HUES6 (cell line): ENCODE measurements around the gene EHD4.

ENCODE experiments used
- H3K27ac ChIP-seq: 2 replicates; pipeline ENCODE4 v1.7.0; 2013; ENCODE audit warnings: low read depth, mild to moderate bottlenecking, low read length, inconsistent platforms
- H3K27me3 ChIP-seq: 2 replicates; pipeline ENCODE4 v1.6.1; 2013; ENCODE audit warnings: low read length; ENCODE audit not compliant: control insufficient read depth, insufficient read depth
- H3K36me3 ChIP-seq: 2 replicates; pipeline ENCODE4 v1.6.1; 2013; ENCODE audit warnings: low read length; ENCODE audit not compliant: control insufficient read depth, insufficient read depth
- H3K4me1 ChIP-seq: 2 replicates; pipeline ENCODE4 v1.6.1; 2013; ENCODE audit warnings: low read length; ENCODE audit not compliant: control insufficient read depth, insufficient read depth
- H3K4me3 ChIP-seq: 2 replicates; pipeline ENCODE4 v1.5.1; 2013; ENCODE audit warnings: low read depth, low read length
- H3K9ac ChIP-seq: one replicate; pipeline ENCODE4 v1.6.1; 2013; ENCODE audit warnings: mild to moderate bottlenecking, low read length
- H3K9me3 ChIP-seq: 2 replicates; pipeline ENCODE4 v1.6.1; 2013; ENCODE audit warnings: low read depth, low read length; ENCODE audit not compliant: control insufficient read depth, insufficient read depth

The EHD4 gene

DNA sequence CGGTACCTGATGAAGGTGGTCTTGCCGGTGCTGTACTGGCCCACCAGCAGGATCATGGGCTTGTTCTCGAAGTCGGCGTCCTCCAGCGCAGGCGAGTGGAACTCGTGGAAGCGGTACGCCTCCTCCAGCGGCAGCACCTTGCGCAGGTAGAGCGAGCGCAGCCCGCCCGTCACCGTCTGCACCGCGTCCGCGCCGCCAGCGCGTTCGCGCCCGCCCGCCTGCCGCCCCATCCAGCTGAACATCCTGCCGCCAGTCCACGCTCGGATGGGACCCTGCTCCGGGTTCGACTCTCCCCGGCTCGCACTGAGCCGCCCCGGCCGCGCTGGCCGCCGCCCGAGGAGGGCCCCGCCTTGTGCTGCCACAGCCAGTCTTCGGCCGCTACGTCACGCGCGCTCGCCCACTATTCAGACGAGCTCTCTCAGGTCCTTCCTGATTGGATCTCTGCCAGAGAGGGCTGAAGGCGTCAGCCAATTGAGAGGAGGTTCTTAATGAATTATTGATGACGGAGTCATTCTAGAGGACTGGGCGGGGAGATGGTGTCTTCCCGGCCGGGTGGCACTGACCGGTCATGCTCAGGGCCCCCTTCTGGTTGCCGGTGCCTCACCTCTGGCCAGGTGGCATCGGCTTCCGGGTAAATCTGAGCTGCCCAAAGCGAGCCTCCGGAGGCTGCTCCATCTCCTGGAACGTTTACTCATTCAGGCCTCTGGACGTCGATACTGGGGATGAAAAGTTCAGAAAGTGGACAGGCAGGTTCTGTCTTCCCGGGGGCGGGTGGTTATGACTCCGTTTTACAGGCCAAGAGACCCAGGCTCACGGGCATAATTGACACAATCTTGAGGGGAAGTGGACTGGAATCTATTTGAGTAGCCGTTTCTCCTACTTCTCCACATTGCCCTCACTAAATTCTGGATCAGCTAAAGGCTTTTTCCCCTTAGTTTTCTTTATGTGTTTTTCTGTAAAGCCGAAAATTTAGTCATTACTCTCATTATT lies at the start of gene EHD4:
EHD4 (minus strand) TSS at position 305 of the 990 bp plus-strand sequence; CDS start at position 242, 63 bp downstream.
- Histone ChIP-seq H3K4me1 (peaks cover 18% of the 10 kb centered on the region), H3K4me3 (peak within 1 kb of the TSS; percentile 100), H3K36me3 (no peaks in the 10 kb centered on the region), H3K27ac (peak within 1 kb of the TSS; percentile 81), H3K27me3 (no peaks in the 10 kb centered on the region), H3K9ac (peak within 1 kb of the TSS; percentile 96), H3K9me3 (no peaks in the 10 kb centered on the region)

DNA sequence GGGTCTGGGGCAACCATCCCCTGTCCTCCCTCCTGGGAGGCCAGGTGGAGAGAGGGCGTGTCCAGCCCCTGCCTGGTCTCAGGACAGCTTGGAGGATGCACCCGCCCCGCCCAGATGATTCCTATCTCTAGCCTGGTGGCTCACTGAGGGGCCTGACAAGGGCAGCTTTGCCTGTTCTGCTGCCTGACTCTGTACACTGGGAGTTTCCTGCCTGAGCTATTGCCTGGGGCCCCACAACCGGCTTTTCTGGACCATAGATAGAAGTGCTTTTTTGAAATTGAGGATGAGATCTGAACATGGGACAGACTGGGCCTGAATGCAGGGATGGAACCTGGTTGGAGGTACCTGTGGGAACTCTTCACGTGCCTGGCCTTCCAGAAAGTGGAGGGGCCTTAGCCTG lies 49.2 kb upstream of the EHD4 start:
- Histone ChIP-seq H3K36me3 (no peaks in the 10 kb centered on the region), H3K4me1 (no peaks in the 10 kb centered on the region), H3K27ac (no peak overlapping the region), H3K9me3 (peaks cover 42% of the 10 kb centered on the region), H3K9ac (no peak overlapping the region), H3K27me3 (no peaks in the 10 kb centered on the region), H3K4me3 (no peak overlapping the region)

DNA sequence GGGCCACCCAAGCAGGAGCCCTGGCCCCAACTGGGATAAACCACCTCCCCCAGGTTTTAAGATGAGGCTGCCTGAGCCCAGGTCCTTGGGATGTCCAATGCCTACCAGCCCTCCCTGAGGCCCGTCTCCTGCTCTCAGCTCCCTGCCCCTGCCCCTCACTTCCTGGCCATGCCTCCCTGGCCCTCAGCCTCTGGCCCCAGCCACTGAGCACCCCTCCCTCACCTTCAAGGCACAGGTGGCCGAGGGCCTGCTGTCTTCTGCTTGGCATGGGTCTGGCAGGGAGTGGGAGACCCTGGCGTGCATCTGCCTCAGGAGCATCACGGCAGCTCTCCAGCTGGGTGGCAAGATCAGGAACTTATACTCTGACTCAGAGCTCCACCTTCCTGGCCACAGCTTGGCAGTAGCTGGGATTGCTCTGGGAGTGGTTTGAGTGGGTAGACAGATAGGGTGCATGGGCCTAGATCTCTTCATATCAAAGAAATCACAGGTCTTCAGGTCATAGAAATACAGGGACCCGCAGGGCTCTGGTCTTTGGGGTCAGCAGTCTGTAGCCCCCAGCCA lies 48.4 kb upstream of the EHD4 start, which contains the start of gene PLA2G4E:
PLA2G4E (minus strand) TSS at position 330 of the 561 bp plus-strand sequence; CDS start at position 318, 12 bp downstream.
- Histone ChIP-seq H3K36me3 (no peaks in the 10 kb centered on the region), H3K9ac (no peak within 1 kb of the TSS), H3K9me3 (peaks cover 42% of the 10 kb centered on the region), H3K4me1 (no peaks in the 10 kb centered on the region), H3K4me3 (no peak within 1 kb of the TSS), H3K27ac (no peak within 1 kb of the TSS), H3K27me3 (no peaks in the 10 kb centered on the region)

- Histone ChIP-seq H3K36me3 (no peaks in the 10 kb centered on the region), H3K4me1 (no peaks in the 10 kb centered on the region), H3K27ac (no peak overlapping the region), H3K9ac (no peak overlapping the region), H3K9me3 (peaks cover 26% of the 10 kb centered on the region), H3K4me3 (no peak overlapping the region), H3K27me3 (no peaks in the 10 kb centered on the region)
These were observed 46.2 kb upstream of the EHD4 start for GRCh38 chr15:42018306-42019224.

- Histone ChIP-seq H3K4me1 (no peaks in the 10 kb centered on the region), H3K9ac (no peak overlapping the region), H3K4me3 (no peak overlapping the region), H3K36me3 (no peaks in the 10 kb centered on the region), H3K27ac (no peak overlapping the region), H3K9me3 (peaks cover 11% of the 10 kb centered on the region), H3K27me3 (no peaks in the 10 kb centered on the region)
These were observed 44.6 kb upstream of the EHD4 start for GRCh38 chr15:42016971-42017370.

- H3K27ac ChIP-seq: no peak overlapping the region
These were observed 42.0 kb upstream of the EHD4 start for GRCh38 chr15:42014406-42014805.

GRCh38 chr15:42012928-42013482 lies 40.6 kb upstream of the EHD4 start:
- H3K4me3 ChIP-seq: no peak overlapping the region
- peaks cover 3% of the 10 kb centered on the region; the same call in 1 of the 2 replicates for H3K27me3 ChIP-seq
- no peaks in the 10 kb centered on the region for H3K4me1 ChIP-seq
- H3K36me3 ChIP-seq: no peaks in the 10 kb centered on the region
- H3K27ac ChIP-seq: no peak overlapping the region
- H3K9me3 ChIP-seq: no peaks in the 10 kb centered on the region
- no peak overlapping the region for H3K9ac ChIP-seq

More at GRCh38 chr15:42014406-42014805, 42.0 kb upstream of the EHD4 start:
- H3K4me3 ChIP-seq: no peak overlapping the region
- no peaks in the 10 kb centered on the region for H3K9me3 ChIP-seq
- no peaks in the 10 kb centered on the region for H3K4me1 ChIP-seq
- no peaks in the 10 kb centered on the region for H3K36me3 ChIP-seq
- H3K9ac ChIP-seq: no peak overlapping the region
- H3K27me3 ChIP-seq: no peaks in the 10 kb centered on the region; the same call in 1 of the 2 replicates

DNA sequence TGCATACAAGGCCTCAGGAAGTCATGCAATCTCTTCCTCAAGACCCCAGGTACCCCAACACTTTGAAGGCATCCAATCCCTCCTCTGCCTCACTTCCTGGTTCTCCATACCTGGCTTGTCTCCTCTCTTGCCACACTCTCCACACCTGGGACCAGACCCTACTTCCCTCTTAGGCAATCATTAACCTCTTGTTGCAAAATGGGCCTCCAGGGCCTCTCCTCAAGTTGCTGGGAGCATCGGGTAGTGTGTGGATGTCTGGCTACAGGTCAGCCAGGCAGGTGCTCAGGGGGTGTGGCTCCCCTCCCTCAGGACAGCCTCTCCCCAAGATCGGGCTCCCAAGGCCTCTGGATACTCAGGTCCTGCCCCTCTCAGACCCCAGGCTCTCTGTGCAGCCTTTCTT lies 39.9 kb upstream of the EHD4 start:
- Histone ChIP-seq H3K9ac (no peak overlapping the region), H3K36me3 (no peaks in the 10 kb centered on the region), H3K4me1 (no peaks in the 10 kb centered on the region), H3K4me3 (no peak overlapping the region), H3K27ac (no peak overlapping the region), H3K9me3 (no peaks in the 10 kb centered on the region), H3K27me3 (peaks cover 10% of the 10 kb centered on the region; the same call in 1 of the 2 replicates)

DNA sequence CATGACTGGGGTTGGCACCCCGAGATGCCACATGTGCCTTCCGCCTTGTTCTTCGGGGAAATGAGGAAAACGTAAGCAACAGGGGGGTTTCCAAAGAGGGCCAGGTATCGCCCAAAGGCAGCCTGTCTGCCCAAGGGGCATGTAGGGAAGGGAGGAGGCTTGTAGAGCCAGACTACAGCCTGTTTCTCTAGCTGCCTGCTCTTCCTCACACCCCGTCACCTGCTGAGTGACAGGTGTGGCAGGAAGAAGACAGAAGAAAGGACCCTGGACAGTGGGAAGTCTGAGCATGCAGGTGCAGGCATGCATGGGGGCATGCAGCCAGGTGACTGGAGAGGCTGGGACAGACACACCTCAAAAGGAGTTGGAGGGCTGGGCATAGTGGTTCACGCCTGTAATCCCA lies 38.7 kb upstream of the EHD4 start:
- H3K4me1 ChIP-seq: no peaks in the 10 kb centered on the region
- H3K9me3 ChIP-seq: no peaks in the 10 kb centered on the region
- no peaks in the 10 kb centered on the region for H3K36me3 ChIP-seq
- no peak overlapping the region for H3K9ac ChIP-seq
- peaks cover 10% of the 10 kb centered on the region; the same call in 1 of the 2 replicates for H3K27me3 ChIP-seq
- no peak overlapping the region for H3K4me3 ChIP-seq
- no peak overlapping the region for H3K27ac ChIP-seq

DNA sequence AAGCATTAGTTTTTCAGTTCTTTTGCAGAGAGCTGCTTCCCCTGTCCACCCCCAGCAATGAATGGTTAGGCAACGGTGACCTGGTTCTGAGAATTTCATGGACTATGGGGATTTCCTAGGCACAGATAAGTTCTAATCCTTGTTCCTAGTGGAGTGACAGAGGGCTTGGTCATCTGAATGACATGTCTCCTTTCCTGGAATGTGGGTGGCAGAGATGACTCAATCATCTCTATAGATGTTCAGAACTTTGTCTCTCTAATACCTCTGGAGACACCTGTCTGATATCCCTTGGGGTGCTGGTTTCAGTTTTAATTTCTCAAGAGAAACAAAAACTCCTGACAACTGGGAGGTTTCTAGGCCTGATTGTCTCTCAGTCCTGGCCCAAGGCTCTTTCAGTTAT lies 38.1 kb upstream of the EHD4 start:
- peaks cover 13% of the 10 kb centered on the region; the same call in 1 of the 2 replicates for H3K27me3 ChIP-seq
- no peaks in the 10 kb centered on the region for H3K9me3 ChIP-seq
- H3K9ac ChIP-seq: no peak overlapping the region
- H3K36me3 ChIP-seq: no peaks in the 10 kb centered on the region
- no peak overlapping the region for H3K4me3 ChIP-seq
- no peak overlapping the region for H3K27ac ChIP-seq
- no peaks in the 10 kb centered on the region for H3K4me1 ChIP-seq
